ENCODE data around the gene COX7A1.

GRCh38 chr19:36113894-36114720 is 38.1 kb downstream of the COX7A1 start:
- TF ChIP-seq CTCF (IDR thresholded peaks at IDR 0.05; ENCODE audit: low read depth, low read length) (0 out of 2 replicates have a peak, but pooled peaks have one; percentile 3), EZH2phosphoT487 (IDR thresholded peaks at IDR 0.05; ENCODE audit: low read depth) (no peak)

Measured in OCI-LY3 (cell line).